ENCODE results near the gene PHF2.

Gene PHF2

GRCh38 chr9:93587284-93587650 lies 10.9 kb downstream of the PHF2 start:
- DNase-seq (ENCODE audit: low read depth in 3 of 3) = no peak

DNA sequence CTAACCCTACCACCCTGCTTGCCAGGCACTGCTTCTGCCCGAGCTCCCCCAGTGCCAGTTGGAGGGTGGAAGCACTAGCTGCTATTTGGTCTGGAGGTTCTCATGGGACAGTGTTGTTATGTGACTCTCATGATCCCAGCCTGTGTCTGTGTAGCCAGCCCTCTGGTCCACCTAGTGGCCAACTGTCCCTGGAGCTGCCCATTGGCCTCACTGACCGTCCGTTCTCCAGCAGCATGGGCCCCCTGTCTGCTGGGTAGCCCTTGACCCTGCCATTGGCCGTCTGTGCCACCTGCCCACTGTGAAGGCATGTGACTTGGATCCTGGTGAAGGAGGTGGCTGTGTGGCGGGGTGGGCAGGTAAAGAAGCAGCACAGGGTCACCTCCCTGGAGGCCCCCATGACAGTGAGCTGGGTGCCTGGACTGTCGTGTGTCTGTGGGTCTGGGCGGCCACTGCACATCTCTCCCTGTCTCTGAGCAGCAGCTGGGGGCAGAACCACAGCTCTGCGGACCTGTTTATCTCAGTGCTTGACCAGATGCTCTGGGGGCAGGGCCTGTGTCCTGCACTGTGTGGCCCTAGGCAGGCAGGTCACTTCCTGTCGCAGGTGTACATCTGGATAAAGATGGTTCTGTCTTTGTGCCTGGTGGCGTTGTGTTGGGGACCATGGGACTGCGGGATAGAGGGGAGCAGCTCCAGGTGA lies 11.4 kb downstream of the PHF2 start:
- DNase-seq (ENCODE audit: low read depth in 3 of 3) = no peak

GRCh38 chr9:93588641-93589609 lies 12.5 kb downstream of the PHF2 start:
- no peak for DNase-seq (ENCODE audit: low read depth in 3 of 3)

GRCh38 chr9:93589688-93590087 lies 13.3 kb downstream of the PHF2 start:
- no peak for DNase-seq (ENCODE audit: low read depth in 3 of 3)

GRCh38 chr9:93590609-93591234 lies 14.3 kb downstream of the PHF2 start:
- no peak for DNase-seq (ENCODE audit: low read depth in 3 of 3)

DNA sequence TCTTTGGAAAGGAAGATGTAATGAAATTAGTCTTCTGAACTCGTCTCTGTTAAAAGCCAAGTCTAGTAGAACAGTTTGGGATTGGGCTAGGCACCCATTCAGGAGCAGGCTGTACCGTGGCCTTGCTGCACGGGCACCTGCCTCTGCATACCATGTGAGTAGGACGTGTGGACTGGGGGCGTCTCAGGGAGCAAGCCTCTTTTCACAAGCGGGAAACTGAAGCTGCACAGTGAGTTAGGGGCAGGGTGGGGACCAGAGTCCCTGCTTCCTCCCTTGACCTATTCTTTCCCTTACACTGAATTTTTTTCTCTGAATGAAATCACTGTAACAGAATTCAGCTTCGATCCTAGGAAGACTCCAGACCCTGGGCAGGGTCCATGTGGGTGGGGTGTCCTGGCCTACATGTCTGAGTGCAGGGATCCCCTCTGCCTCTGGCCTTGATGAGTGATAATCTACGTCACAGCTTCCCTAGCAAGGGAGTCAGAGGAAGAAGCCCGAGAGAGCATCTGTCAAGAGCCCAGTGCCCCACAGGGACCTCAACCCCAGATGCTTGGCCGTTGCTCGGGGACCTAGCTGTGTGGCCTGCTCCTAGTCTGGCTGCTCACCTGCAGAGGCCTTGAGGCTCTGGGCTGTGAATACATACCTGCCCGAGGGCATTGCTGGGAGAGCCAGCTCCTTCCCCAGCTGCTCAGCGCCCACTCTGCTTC lies 15.1 kb downstream of the PHF2 start:
- DNase-seq (ENCODE audit: low read depth in 3 of 3) = no peak

DNA sequence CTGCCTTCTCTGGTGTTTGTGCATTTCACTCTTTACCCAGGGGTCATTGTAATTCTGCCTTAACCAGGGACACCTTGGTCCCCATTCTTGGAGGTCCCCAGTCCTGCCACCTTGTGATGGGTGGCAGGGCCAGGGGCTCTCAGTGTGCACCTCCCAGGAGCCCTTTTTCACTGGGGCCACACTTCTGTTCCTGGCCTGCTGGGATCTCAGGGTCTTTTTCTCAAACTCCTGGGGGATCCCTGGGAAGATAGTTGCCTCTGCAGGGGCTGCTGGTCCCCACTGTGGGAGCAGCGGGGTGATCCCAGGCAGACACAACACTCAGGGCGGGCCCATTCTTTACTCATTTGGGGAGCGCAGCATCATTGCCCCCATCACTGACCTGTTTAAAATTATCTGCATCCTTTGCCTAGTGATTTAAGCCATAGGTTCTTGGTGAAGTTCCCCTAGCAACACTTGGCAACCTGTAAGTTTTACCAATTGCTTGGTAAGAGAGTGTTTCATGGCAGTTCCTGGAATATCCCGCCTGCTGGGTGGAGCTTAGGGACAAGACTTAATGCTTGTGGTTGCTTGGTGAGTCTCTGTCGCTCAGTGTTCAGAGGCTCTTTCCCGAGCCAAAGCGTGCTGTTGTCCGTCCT lies 15.7 kb downstream of the PHF2 start:
- DNase-seq (ENCODE audit: low read depth in 3 of 3) = no peak

- no peak for DNase-seq (ENCODE audit: low read depth in 3 of 3)
Measured at GRCh38 chr9:93592643-93593021, 16.2 kb downstream of the PHF2 start.

GRCh38 chr9:93593144-93593658 lies 16.8 kb downstream of the PHF2 start:
- DNase-seq (ENCODE audit: low read depth in 3 of 3) = no peak

DNA sequence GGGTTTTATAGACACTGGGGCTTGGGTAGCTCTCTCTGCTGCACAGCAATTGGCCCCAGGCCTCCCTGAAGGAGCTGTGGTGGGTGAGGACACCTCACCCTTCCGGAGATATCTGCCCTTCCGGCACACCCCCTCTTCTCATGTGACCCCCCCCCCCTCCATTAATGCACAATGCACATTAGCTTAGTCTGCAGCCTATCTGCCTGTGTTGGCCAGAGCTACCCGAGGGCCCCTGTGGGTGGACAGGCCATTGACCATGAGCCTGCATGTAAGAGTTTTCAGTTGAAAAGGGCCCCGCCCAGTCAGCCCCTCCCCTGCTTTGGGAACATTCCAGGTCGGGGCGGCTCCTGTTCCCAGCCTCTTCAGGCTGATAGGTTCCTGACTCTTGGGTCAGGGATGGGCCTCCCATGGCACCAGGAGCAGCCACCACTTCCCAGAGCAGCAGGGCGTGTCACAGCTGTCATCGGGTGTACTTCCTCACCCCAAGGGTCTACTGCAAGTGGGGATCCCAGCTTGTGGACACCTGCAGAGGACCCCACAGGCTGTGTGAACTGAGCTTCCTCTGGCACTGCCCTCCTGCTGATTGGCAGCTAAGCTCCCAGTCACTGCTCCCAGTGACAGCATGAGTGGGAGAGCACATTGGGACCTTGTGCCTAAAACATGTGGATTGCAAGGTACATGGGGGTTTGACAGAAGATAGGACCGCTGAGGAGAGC lies 17.8 kb downstream of the PHF2 start:
- DNase-seq (ENCODE audit: low read depth in 3 of 3) = no peak

- DNase-seq (ENCODE audit: low read depth in 3 of 3) = no peak
Measured at GRCh38 chr9:93595461-93595860, 19.1 kb downstream of the PHF2 start.

GRCh38 chr9:93595861-93596365 lies 19.5 kb downstream of the PHF2 start:
- DNase-seq (ENCODE audit: low read depth in 3 of 3) = no peak

GRCh38 chr9:93596399-93596798 lies 20.0 kb downstream of the PHF2 start:
- DNase-seq (ENCODE audit: low read depth in 3 of 3) = no peak

DNA sequence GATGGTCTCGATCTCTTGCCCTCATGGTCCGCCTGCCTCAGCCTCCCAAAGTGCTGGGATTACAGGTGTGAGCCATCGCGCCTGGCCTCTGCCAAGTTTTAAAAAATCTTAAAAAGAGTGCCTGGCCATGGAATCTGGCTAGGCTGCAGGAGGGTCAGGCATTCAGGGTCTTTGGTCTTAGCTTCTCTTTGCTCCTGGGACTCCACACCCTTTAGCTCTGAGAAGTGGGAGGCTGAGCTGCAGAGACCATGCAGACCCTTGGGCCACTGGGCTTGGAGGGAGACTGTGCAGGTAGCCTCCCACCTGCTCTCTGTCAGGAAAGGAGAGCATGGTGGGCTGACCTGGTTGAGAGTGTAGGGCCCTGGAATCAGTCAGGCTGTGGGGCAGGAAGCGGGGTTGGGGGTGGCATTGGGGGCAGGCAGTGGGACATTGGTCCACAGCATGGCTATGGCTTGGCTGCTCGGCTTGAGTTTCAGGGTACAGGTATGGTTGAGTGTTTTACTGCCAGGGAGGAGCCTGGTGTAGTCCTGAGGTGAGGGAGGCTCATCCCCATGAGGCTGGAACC lies 20.8 kb downstream of the PHF2 start:
- no peak for DNase-seq (ENCODE audit: low read depth in 3 of 3)

GRCh38 chr9:93597871-93598646 lies 21.7 kb downstream of the PHF2 start:
- no peak for DNase-seq (ENCODE audit: low read depth in 3 of 3)

- DNase-seq (ENCODE audit: low read depth in 3 of 3) = no peak
Measured at GRCh38 chr9:93598647-93599241, 22.4 kb downstream of the PHF2 start.

GRCh38 chr9:93599571-93600403 lies 23.4 kb downstream of the PHF2 start:
- DNase-seq (ENCODE audit: low read depth in 3 of 3) = no peak

GRCh38 chr9:93600504-93600903 lies 24.1 kb downstream of the PHF2 start:
- no peak for DNase-seq (ENCODE audit: low read depth in 3 of 3)
